ENCODE results near the gene ASB2. TPM values are rescaled to one million over a fixed set of nuclear protein-coding genes. Genes with fewer than 3 reads are reported as not detected.

Gene ASB2
- total and polyA plus RNA-seq, 2 of the 13 experiments (the other 11 are each of a cell fraction or from before 2014, with no cell fraction given), result 0.82 to 4.1 TPM

- intact Hi-C loops (cut with micrococcal nuclease; ENCODE audit: unreplicated experiment), result no loop called here
- POLR2A ChIA-PET, result no interaction called here
- Histone ChIP-seq H3K27ac (ENCODE audit: extremely low read length, insufficient read depth, low read length) (no peak overlapping the region), H3K4me2 (ENCODE audit: low read depth, low read length) (no peak overlapping the region), H4K20me1 (ENCODE audit: insufficient read depth, low read length) (no peaks in the 10 kb centered on the region), H3K27me3 (ENCODE audit: control insufficient read depth in 1 of 2, insufficient read depth in 2 of 2, low read length in 2 of 2) (no peaks in the 10 kb centered on the region; a peak in 1 of 5 replicates), H3K9ac (ENCODE audit: insufficient read depth, low read depth, low read length) (no peak overlapping the region), H3K9me3 (ENCODE audit: low read length) (no peaks in the 10 kb centered on the region), H3K36me3 (replicated peaks in 1 of 2; ENCODE audit: control insufficient read depth in 1 of 2, insufficient read depth in 2 of 2, low read length in 2 of 2) (no peaks in the 10 kb centered on the region), H3K4me3 (replicated peaks in 1 of 3; ENCODE audit: insufficient read depth in 1 of 3, low read depth in 2 of 3, low read length in 3 of 3) (no peak overlapping the region), H2AFZ (ENCODE audit: low read length) (peak overlapping the region; percentile 2), H3K79me2 (ENCODE audit: insufficient read depth, low read length) (no peaks in the 10 kb centered on the region), H3K4me1 (ENCODE audit: insufficient read depth, low read length) (peaks cover 15% of the 10 kb centered on the region)
- TF ChIP-seq, protein P1, sequence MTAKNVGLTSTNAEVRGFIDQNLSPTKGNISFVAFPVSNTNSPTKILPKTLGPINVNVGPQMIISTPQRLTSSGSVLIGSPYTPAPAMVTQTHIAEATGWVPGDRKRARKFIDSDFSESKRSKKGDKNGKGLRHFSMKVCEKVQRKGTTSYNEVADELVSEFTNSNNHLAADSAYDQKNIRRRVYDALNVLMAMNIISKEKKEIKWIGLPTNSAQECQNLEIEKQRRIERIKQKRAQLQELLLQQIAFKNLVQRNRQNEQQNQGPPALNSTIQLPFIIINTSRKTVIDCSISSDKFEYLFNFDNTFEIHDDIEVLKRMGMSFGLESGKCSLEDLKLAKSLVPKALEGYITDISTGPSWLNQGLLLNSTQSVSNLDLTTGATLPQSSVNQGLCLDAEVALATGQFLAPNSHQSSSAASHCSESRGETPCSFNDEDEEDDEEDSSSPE (CRISPR knock-in tag; IDR thresholded peaks at IDR 0.05), result no peak
- TF ChIP-seq PRPF4 (IDR thresholded peaks at IDR 0.05; ENCODE audit: low read depth, low read length, poor library complexity, severe bottlenecking) (no peak), ZC3H13 (CRISPR knock-in tag; IDR thresholded peaks at IDR 0.05) (no peak), ZNF580 (CRISPR knock-in tag; IDR thresholded peaks at IDR 0.05; ENCODE audit: borderline replicate concordance, low read depth) (no peak), STAG1 (CRISPR knock-in tag; IDR thresholded peaks at IDR 0.05) (no peak)
- TF ChIP-seq, protein P2, sequence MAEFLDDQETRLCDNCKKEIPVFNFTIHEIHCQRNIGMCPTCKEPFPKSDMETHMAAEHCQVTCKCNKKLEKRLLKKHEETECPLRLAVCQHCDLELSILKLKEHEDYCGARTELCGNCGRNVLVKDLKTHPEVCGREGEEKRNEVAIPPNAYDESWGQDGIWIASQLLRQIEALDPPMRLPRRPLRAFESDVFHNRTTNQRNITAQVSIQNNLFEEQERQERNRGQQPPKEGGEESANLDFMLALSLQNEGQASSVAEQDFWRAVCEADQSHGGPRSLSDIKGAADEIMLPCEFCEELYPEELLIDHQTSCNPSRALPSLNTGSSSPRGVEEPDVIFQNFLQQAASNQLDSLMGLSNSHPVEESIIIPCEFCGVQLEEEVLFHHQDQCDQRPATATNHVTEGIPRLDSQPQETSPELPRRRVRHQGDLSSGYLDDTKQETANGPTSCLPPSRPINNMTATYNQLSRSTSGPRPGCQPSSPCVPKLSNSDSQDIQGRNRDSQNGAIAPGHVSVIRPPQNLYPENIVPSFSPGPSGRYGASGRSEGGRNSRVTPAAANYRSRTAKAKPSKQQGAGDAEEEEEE (CRISPR knock-in tag; IDR thresholded peaks at IDR 0.05; ENCODE audit: borderline replicate concordance), result no peak
- TF ChIP-seq, protein P3, sequence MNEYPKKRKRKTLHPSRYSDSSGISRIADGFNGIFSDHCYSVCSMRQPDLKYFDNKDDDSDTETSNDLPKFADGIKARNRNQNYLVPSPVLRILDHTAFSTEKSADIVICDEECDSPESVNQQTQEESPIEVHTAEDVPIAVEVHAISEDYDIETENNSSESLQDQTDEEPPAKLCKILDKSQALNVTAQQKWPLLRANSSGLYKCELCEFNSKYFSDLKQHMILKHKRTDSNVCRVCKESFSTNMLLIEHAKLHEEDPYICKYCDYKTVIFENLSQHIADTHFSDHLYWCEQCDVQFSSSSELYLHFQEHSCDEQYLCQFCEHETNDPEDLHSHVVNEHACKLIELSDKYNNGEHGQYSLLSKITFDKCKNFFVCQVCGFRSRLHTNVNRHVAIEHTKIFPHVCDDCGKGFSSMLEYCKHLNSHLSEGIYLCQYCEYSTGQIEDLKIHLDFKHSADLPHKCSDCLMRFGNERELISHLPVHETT (CRISPR knock-in tag; conservative IDR thresholded peaks at IDR 0.05), result no peak
- TF ChIP-seq, protein P4, sequence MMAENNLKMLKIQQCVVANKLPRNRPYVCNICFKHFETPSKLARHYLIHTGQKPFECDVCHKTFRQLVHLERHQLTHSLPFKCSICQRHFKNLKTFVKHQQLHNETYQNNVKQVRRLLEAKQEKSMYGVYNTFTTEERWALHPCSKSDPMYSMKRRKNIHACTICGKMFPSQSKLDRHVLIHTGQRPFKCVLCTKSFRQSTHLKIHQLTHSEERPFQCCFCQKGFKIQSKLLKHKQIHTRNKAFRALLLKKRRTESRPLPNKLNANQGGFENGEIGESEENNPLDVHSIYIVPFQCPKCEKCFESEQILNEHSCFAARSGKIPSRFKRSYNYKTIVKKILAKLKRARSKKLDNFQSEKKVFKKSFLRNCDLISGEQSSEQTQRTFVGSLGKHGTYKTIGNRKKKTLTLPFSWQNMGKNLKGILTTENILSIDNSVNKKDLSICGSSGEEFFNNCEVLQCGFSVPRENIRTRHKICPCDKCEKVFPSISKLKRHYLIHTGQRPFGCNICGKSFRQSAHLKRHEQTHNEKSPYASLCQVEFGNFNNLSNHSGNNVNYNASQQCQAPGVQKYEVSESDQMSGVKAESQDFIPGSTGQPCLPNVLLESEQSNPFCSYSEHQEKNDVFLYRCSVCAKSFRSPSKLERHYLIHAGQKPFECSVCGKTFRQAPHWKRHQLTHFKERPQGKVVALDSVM (CRISPR knock-in tag; IDR thresholded peaks at IDR 0.05), result no peak
- BruUV-seq (replicated peaks), result no TSS peak
- no peak for ATAC-seq
- 84% methylated on average over 5 of the region's 13 CpGs for WGBS (ENCODE audit: low lambda C conversion rate)
- in situ Hi-C loops (cut with HindIII; ENCODE audit: extremely low pct_ligation_motif_present, low pct_unique_long_range_greater_than_20kb), result loop anchor here (5.0 kb wide), 1 partner anchor 35 kb away; no protein-coding TSS in a partner anchor
- no peak for FAIRE-seq
- DNase-seq (ENCODE audit: low spot score), result no peak
- CTCF ChIA-PET (ENCODE audit: low intra/inter-chr PET ratio, low total read pairs), result interaction anchor here (1.3 to 3.2 kb wide), 2 partner anchors 33 to 199 kb away, joined by 4 to 51 read pairs; no protein-coding TSS in a partner anchor
Measured at GRCh38 chr14:93937519-93937918, 38.9 kb downstream of the ASB2 start.
